Measurements from ENCODE around the gene PLBD2.

DNA sequence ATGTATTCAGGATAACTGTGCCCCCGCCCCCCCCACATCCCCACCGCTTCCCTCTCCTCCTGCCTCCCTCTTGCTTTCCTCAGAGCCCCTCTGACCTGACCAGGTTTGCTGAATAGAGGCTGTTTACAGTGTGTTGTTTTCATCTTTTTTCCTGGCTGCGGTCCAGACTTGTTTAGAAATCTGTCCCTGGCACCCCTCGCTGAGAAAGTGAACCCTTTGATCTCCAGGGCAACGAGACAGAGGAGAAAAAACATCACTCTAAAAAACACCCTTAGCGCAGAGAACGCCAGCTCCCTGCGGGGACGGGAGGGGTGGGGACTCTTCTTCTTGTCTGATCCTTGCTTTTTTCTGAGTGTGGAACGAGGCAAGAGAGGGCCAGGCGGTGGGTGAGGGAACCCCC is 22.8 kb downstream of the PLBD2 start:
- no peak for TF ChIP-seq POLR2AphosphoS5 (IDR thresholded peaks at IDR 0.05)
- TF ChIP-seq, protein P1, sequence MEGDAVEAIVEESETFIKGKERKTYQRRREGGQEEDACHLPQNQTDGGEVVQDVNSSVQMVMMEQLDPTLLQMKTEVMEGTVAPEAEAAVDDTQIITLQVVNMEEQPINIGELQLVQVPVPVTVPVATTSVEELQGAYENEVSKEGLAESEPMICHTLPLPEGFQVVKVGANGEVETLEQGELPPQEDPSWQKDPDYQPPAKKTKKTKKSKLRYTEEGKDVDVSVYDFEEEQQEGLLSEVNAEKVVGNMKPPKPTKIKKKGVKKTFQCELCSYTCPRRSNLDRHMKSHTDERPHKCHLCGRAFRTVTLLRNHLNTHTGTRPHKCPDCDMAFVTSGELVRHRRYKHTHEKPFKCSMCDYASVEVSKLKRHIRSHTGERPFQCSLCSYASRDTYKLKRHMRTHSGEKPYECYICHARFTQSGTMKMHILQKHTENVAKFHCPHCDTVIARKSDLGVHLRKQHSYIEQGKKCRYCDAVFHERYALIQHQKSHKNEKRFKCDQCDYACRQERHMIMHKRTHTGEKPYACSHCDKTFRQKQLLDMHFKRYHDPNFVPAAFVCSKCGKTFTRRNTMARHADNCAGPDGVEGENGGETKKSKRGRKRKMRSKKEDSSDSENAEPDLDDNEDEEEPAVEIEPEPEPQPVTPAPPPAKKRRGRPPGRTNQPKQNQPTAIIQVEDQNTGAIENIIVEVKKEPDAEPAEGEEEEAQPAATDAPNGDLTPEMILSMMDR (IDR thresholded peaks at IDR 0.05), result no peak
